RCC 7860 (cell line): ENCODE measurements around the gene APP.
"Not testable (repeated sequence)": the region's sequence is repeated elsewhere in the genome, so short reads cannot be mapped to it uniquely, and the experiment has no call there.

Experiments used
- DNase-seq: peaks from one replicate; pipeline ENCODE4 v3.0.0-alpha.2; 2015; ENCODE audit warnings: low spot score
- FAIRE-seq: peaks from 2 replicates; lab custom pipeline; 2012; peaks lifted over from hg19 to GRCh38; lab: Jason Lieb, UNC

APP gene

DNA sequence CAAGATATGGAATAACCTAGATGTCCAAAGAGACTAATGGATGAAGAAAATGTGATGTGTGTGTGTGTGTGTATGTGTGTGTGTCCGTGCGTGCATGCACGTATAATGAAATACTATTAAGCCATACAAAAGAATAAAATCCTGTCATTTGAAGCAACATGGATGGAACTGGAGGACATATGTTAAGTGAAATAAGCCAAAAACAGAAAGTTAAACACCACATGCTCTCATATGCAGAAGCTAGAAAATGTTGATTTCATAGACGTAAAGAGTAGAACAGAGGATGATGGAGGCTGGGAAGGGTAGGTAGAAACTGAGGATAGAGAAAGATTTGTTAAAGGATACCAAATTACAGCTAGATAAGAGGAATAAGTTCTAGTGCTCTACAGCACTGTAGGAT lies 133.7 kb downstream of the APP start:
- FAIRE-seq (no peak), DNase-seq (no peak)

DNA sequence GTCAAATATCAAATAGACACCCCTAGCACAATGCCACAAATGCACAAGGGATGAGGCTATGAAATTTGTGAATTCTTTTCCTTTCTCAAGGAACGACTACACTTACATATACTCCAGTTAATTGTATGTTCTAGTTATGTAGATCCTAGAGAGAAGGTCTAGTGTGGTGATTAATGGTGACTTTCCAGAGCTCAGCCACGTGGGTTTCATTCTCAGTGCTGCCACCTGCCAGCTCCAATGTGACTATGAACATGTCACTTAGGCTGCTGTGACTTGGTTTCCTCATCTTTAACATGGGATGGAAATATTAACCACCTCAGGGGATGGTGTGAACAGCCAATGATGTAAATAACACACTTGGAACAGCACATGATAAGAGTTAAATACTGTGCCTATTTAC lies 138.3 kb downstream of the APP start:
- DNase-seq = no peak
- no peak for FAIRE-seq

DNA sequence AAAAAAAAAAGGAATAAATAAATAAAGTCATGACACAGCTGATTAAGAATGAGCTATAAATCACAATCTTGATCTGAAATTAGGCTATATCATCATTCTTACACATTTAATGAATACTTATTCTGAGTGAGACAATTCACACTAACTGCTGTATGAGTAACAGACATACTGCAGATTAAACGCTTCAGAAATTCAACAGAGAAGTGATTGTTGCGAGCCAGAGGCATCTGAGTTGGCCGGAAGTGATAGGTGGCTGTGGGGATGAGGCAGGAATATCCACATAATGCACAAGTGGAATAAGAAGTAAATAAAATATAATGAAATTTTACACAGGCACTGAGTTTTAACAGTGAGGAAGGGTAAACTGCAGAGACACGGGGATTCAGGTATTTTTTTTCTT lies 142.4 kb downstream of the APP start:
- FAIRE-seq = no peak
- no peak for DNase-seq

DNA sequence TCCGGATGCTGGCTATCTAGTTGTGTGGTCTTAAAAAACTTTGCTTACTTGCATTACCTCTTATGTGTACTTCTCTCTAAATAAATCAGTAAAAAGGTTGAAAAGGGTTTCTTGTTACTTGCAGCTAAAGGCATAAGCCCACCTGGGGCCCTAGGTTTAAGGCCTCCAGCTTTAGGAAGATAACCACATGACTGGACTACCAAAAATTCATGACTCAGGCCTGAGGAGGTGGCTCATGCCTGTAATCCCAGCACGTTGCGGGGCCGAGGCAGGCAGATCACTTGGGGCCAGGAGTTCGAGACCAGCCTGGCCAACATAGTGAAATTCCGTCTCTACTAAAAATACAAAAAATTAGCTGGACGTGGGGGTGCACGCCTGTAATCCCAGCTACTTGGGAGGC lies 142.9 kb downstream of the APP start:
- FAIRE-seq = no peak
- DNase-seq = peak; percentile 32

DNA sequence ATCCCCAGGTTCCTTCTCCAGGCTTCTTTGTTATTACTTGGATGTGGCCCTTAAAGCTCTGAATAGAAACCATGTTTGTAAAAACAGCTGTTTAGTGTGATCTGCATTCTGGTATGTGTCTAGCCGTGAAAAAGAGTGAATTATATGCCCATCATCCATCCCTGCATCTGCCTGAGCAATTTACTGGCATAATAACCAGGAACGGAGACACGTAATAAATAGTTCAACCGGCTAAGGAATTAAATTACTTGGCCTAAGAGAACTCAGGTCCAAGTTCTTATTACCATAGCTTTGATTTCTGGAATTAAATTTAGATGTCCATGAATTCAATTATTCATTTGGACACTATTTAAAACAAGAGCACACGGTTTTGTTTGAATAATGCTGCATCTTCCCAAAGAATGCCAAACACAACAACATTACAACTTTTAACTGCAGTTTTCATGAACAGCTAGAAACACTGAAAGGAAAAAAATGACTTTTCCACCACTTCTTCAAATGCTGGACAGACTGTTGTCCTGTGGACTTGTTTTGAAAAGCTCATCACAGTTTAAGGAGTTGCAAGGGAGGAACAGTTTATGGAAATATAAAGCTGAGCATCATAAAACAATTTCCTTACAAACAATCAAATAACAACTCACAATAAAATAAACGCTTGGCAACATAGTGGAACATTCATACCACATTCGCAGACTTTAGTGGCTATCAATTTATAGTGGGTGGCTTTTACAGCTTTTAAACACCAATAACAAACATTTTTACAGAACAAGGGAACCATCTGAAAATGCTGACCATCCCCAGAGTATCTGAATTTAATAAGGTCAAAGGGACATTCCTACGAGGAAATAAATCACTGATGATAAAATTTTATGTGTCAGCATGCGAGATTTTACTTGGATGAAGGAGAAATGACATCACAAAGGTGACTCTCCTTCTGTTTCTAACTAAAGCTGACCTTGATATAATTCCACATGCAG lies 144.7 kb downstream of the APP start:
- FAIRE-seq (no peak), DNase-seq (no peak)

DNA sequence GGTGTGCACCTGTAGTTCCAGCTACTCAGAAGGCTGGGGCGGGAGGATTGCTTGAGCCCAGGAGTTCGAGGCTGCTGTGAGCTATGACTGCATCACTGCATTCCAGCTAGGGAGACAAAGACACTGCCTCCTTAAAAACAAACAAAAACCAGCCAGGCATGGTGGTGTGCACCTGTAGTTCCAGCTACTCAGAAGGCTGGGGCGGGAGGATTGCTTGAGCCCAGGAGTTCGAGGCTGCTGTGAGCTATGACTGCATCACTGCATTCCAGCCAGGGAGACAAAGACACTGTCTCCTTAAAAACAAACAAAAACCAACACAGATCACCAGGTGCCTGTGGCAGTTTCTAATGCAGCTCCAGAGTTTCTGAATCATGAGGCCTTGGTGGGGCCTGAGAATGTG lies 147.2 kb downstream of the APP start:
- DNase-seq, FAIRE-seq: not testable (repeated sequence)

DNA sequence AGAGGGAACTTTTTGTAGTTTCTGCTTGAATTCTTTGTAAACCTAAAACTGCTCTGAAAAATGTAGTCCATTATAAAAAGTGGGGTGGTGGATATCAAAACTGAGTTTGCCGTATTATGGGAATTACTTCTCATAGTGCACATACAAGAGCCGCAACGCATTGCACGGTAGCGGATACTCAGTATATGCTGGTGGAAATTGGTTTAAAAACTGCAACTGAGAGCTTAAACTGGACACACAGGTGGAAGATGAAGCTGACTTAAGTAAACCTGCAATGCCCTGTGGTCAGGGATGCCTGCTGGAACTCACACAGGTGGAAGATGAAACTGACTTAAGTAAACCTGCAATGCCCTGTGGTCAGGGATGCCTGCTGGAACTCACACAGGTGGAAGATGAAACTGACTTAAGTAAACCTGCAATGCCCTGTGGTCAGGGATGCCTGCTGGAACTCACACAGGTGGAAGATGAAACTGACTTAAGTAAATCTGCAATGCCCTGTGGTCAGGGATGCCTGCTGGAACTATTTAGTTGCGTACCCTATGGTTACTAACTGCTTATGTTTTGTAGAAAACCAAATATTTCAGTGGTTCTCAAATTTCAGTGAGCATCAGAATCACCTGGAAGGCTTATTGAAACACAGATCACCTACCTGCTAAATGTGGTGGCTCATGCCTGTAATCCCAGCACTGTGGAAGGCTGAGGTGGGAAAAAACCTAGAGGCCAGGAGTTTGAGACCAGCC lies 147.8 kb downstream of the APP start:
- not testable (repeated sequence) for FAIRE-seq

DNA sequence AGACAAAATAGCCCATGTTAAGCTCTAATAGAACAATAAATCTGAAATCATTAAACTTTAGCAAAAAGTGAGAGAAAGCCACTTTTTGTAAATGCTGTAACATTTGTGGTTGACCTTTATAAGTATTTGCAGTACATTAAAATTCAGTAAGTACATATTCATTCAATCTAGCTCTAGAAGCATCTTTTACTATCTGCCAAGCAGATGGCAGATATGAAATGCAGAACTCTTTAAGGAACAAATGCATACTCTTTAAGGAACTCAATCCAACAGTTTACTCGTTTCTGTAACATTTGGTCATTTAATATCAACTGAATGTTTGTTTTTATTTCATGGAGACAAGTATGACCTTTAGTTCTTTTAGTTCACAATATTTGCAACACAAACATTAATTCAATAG lies 150.1 kb downstream of the APP start:
- DNase-seq = no peak
- FAIRE-seq = no peak

More for the DNA sequence above, 147.8 kb downstream of the APP start:
- not testable (repeated sequence) for DNase-seq

DNA sequence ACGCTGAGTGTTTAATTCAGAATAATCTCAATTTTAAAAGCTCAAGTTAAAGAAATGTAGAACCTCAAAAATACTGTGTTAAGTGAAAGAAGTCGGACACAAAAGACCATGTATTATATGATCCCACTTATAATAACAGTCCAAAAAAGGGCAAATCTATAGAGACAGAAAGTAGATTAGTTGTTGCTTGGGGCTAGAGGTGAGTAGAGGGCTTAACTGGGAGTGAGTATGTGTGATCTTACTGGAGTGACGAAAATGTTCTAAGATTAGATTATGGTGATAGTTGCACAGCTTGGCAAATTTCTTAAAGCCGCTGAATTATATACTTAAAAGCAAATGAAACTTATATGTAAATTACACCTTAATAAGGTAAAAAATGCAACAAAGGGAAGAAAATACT lies 150.5 kb downstream of the APP start:
- DNase-seq = no peak

DNA sequence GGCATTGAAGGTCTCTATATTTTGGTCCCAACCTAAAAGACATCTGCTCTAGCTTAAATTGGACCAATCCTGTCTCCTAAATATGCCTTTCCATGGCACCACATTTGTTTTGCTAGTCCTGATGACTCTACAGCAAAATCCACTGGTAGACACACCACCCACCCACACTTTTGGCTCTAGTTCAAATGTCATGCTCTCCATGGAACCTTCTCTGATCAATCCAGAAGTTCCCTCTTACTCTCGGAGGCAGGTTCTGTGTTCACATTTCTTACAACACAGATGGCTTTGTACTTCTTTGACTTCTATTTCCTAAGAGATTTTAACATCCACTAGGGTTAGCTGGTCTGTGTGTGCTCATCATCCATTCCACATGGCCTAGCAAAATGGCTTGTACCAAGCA lies 151.3 kb downstream of the APP start:
- no peak for FAIRE-seq

More for the DNA sequence above, 150.5 kb downstream of the APP start:
- no peak for FAIRE-seq

DNA sequence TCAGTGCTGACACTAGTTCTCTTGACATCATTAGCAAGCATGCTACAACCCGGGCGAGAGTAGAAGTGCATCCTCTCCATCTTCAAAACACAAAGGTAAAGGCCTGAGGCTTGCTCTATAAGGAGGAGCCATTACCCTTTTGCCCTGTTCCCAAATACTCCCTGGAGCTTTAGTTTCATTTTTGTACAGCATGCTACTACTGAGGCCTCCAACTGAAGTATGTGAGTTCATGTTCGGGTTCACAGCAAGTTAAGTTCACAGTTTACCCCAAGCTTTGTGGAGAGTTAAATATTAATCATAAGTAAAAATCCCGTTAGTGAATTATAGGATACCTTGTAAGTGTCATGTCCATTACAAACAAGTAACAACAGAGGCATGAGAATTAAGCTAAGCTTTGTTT lies 156.6 kb downstream of the APP start:
- FAIRE-seq = no peak

More for the DNA sequence above, 151.3 kb downstream of the APP start:
- DNase-seq = no peak

DNA sequence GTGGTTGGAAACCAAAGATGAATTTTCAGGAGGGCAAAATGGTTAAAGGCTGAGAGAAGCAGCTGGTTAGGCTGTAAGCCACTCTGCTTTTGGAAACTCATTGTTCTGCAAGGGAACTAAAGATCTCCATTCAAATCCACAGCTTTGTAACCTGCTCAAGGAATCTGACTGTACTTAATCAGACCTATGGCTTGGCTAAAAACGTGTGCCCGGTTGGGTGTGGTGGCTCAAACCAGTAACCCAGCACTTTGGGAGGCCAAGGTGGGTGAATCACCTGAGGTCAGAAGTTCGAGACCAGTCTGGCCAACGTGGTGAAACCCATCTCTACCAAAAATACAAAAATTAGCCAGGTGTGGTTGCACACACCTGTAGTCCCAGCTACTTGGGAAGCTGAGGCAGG lies 158.1 kb downstream of the APP start:
- DNase-seq, FAIRE-seq: not testable (repeated sequence)

More for the DNA sequence above, 156.6 kb downstream of the APP start:
- DNase-seq = no peak

DNA sequence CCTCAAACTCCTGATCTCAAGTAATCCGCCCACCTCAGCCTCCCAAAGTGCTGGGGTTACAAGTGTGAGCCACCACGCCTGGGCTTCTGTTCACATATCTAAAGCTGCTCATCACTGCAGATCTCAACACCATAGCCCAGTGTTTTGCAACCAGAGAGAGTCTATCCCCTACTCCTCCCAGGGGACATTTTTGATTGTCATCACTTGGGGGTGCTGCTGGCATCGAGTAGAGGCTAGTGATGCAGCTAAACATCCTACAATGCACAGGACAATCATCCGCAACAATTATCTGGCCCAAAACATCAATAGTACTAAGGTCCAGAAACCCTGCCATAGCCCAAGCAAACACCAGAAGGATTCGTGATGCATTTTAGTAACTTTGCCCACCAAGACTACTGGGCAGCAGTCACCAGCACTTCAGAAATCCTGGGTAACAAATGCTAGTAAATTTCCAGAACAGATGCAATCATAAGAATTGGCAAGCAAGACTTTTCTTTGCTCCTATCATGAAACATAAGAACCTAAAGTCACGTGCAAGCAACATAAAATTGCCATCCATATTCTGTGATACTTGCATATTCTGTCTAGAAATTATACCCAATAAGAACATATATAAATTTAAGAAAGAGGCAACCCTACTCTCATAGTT lies 159.2 kb downstream of the APP start:
- DNase-seq = no peak
- no peak for FAIRE-seq

DNA sequence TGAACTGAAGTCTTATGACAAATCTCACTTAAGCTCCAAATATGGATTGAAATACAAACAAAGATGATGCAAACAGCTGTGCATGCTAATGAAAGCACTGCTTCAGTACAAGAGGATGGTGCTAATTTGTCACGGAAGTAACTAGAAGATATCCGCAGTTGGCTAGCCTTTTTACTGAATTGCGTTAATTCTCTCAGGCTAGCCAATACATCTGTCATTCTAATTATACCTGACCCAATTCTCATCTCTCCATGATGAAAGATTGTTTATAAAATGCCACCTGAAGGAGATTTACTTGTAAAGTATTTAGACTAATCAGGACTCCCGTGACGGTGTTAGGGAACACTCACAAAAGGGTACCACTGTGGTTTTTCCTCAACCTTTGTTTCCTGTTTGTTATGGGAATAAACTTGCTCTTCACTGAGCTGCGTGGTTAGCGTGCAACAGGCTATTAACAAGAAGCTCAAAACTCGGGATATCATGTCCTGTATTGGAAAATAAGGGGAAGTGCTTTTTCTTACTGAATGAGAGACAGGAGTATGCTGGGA lies 162.5 kb downstream of the APP start:
- DNase-seq (no peak), FAIRE-seq (no peak)

DNA sequence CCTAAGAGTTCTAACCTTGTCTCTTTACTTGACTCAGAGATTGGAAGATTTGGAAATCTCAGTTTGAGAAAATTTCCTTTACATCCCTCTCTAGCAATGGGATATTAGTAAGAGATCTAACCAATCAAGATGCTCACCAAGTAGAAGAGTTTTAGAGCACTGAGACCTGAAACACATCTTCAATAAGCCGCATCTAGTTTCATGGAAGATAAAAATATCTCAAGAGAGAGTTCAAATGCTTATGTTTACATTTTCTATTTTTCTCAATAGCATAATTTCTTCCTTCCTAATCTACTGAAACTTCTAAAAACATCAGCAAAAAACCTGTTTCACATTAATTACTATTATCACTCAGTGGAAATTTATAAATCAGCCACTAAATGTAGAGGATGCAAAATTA lies 165.1 kb downstream of the APP start:
- no peak for FAIRE-seq

DNA sequence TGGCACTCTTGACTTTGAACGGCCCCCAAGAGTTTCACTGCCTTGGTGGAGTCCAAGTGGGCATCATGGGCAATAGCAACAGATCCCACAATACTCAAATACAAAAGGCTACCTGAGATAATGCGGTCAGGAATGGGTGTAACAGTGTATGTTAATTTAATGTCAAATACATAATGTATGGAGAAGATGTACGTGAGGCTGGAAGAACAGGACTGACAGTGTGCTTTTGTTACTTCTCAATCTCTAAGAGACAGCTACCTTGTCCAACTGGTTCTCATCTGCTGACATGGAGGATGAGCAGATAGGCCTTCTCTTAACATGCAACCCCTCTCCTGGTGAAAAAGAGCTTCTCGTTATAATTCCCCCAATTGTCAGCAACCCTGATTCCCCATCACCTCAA lies 167.2 kb downstream of the APP start:
- DNase-seq = no peak
- FAIRE-seq = no peak

More for the DNA sequence above, 165.1 kb downstream of the APP start:
- DNase-seq = no peak

DNA sequence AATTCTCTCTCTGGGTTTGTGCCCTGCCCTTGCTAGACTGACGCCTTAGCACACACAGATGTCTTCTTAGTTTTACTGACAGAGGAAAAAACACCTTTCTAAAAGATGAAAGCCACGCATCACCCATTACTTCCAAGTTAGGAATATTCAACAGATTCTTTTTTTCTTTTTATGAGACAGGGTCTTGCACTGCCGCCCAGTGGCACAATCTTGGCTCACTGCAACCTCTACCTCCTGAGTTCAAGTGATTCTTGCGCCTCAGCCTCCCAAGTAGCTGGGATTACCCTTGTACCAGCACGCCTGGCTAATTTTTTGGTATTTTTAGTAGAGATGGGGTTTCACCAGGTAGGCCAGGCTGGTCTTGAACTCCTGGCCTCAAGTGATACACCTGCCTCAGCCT lies 169.2 kb downstream of the APP start:
- FAIRE-seq = no peak
- no peak for DNase-seq

DNA sequence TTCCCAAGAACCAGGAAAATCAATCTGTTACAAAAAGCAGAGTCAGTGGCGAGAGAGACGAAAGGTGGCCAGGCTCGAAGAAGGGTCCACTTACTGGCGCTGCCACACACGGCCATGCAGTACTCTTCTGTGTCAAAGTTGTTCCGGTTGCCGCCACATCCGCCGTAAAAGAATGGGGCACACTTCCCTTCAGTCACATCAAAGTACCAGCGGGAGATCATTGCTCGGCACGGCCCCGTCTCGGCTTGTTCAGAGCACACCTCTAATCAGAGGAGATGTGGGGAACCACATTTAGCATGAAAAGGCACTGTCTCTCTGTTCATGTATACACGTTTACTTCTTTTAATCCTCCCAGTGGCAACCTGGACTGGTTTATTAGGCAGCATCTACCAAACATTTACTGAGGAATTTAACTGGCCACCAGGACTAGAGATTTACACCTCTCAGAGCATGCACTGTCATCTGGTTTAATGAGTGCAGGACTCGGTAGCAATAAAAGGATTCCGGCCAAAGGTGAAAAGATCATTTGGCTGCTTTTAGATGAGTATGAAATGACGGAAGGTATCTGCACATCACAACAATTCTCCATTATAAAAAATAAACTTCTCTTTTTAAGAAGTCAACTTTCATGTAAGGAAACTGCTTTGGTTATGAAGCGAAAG lies 170.5 kb downstream of the APP start:
- DNase-seq = no peak
- FAIRE-seq = no peak

DNA sequence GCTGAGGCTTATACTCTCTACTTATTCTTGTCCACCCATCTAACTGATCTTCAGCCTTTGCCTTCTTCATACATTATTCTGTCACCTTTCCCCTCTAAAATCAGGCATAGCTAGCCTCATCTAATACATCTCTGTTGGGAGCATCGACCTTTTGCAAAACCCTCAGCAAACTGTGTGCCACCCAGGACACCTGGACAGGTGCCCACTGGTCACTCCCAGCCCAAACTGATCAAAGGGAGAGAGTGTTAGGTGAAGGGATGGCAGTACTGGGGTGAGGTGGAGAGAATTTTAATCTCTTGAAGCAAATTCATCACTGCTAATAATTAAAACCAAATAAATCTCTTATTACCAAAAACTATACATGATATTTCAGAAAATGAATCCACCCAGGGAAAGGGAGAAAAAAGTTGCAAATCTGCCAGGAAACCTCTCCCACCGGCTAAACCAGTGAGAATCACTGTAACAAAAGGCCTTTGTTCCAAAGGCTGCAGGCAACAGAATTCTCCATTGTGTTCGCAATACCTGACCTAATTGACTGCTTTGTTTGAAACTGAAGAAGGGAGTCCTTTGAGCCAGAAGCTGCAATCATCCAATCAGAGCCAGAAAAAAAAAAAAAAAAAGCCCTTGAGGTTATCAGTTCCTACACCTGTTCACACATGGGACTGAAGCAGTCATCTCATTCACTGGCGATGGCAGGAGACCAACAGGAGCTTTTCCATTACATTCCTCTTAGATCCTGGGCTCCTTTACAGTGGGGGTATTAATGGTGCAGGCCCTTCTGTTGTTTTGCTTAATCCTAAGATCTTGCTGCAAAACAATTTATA lies 172.6 kb downstream of the APP start:
- DNase-seq (no peak), FAIRE-seq (no peak)

DNA sequence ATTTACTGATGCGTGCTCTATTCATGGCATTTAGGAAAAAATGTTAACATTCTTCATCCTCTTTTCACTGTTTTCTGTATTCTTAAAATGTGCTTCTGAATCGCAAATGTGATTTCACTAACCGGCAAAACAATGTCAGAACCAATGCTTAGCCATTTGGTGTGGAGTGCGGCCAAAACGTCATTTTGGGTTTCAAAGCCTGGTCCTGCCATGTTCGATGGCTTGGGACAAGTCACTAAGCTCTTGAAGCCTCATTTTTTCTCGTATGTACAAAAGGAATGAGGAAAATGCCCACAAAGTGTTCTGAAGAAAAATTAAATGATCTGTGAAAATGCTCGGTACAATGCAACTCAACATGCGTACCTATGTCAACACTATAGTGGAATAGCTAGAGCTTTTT lies 175.3 kb downstream of the APP start:
- FAIRE-seq (no peak), DNase-seq (no peak)
